ENCODE data around the gene RAB18.
A peak's percentile ranks its signal among the peaks of the same experiment; 100 is the strongest.
"Not testable (repeated sequence)": the region's sequence is repeated elsewhere in the genome, so short reads cannot be mapped to it uniquely, and the experiment has no call there.

Gene RAB18

GRCh38 chr10:27504007-27504807 is at the start of gene RAB18:
Gene RAB18, plus strand, starts transcription at chr10:27504304. Its CDS starts 66 bp downstream, at chr10:27504370.
- peak; percentile 94 for DNase-seq (ENCODE audit: low spot score)

- no peak for DNase-seq (ENCODE audit: low spot score)
Observed at GRCh38 chr10:27454837-27455236, 49.3 kb upstream of the RAB18 start.

- DNase-seq (ENCODE audit: low spot score), result no peak
Observed at GRCh38 chr10:27457261-27457945, 46.7 kb upstream of the RAB18 start.

- DNase-seq (ENCODE audit: low spot score), result no peak
Observed at GRCh38 chr10:27457966-27458365, 46.1 kb upstream of the RAB18 start.

GRCh38 chr10:27461312-27461711 is 42.8 kb upstream of the RAB18 start:
- DNase-seq (ENCODE audit: low spot score), result no peak

GRCh38 chr10:27463961-27464360 is 40.1 kb upstream of the RAB18 start:
- DNase-seq (ENCODE audit: low spot score), result no peak

- DNase-seq (ENCODE audit: low spot score), result no peak
Observed at GRCh38 chr10:27464993-27465392, 39.1 kb upstream of the RAB18 start.

- not testable (repeated sequence) for DNase-seq (ENCODE audit: low spot score)
Observed at GRCh38 chr10:27465596-27465995, 38.5 kb upstream of the RAB18 start.

- no peak for DNase-seq (ENCODE audit: low spot score)
Observed at GRCh38 chr10:27470885-27471284, 33.2 kb upstream of the RAB18 start.

GRCh38 chr10:27474741-27475140 is 29.4 kb upstream of the RAB18 start:
- DNase-seq (ENCODE audit: low spot score), result no peak

GRCh38 chr10:27479016-27479415 is 25.1 kb upstream of the RAB18 start:
- no peak for DNase-seq (ENCODE audit: low spot score)

GRCh38 chr10:27481486-27481885 is 22.6 kb upstream of the RAB18 start:
- DNase-seq (ENCODE audit: low spot score), result no peak

GRCh38 chr10:27482984-27483956 is 20.8 kb upstream of the RAB18 start:
- no peak for DNase-seq (ENCODE audit: low spot score)

GRCh38 chr10:27485368-27485767 is 18.7 kb upstream of the RAB18 start:
- DNase-seq (ENCODE audit: low spot score), result no peak

- no peak for DNase-seq (ENCODE audit: low spot score)
Observed at GRCh38 chr10:27485986-27486385, 18.1 kb upstream of the RAB18 start.

GRCh38 chr10:27490807-27491206 is 13.3 kb upstream of the RAB18 start:
- DNase-seq (ENCODE audit: low spot score), result no peak

- no peak for DNase-seq (ENCODE audit: low spot score)
Observed at GRCh38 chr10:27494116-27494805, 9.8 kb upstream of the RAB18 start.

GRCh38 chr10:27496137-27496536 is 8.0 kb upstream of the RAB18 start:
- no peak for DNase-seq (ENCODE audit: low spot score)

GRCh38 chr10:27500096-27500495 is 4.0 kb upstream of the RAB18 start:
- no peak for DNase-seq (ENCODE audit: low spot score)

- DNase-seq (ENCODE audit: low spot score), result no peak
Observed at GRCh38 chr10:27500886-27501285, 3.2 kb upstream of the RAB18 start.

GRCh38 chr10:27503498-27504006 is 552 bp upstream of the RAB18 start:
- DNase-seq (ENCODE audit: low spot score), result no peak

Data from globus pallidus (tissue), 1 donor.